BE2C (cell line): Measurements from ENCODE around the gene SLC25A24.

Experiments used
- DNase-seq: peaks from one replicate; pipeline ENCODE4 v3.0.0-alpha.2; 2020
- H3K27me3 ChIP-seq: fragments of 250-450 bp; sonication (Bioruptor Pico); 2 replicates; pipeline ENCODE4 v1.5.1; 2020; ENCODE audit warnings: mild to moderate bottlenecking
- H3K36me3 ChIP-seq: fragments of 250-450 bp; sonication (Bioruptor Pico); 2 replicates; pipeline ENCODE4 v1.5.1; 2020; ENCODE audit warnings: mild to moderate bottlenecking
- H3K4me1 ChIP-seq: fragments of 250-450 bp; sonication (Bioruptor Pico); 2 replicates; pipeline ENCODE4 v1.5.1; 2020
- H3K4me3 ChIP-seq: 2 replicates; pipeline ENCODE4 v1.5.1; 2011; ENCODE audit warnings: low read depth, low read length
- H3K9me3 ChIP-seq: fragments of 250-450 bp; sonication (Bioruptor Pico); 2 replicates; pipeline ENCODE4 v1.5.1; 2020
- TF ChIP-seq, protein P1 (sequence below): IDR thresholded peaks from 2 replicates; pipeline ENCODE4 v1.5.1; 2012; ENCODE audit warnings: mild to moderate bottlenecking, low read depth, low read length

SLC25A24 gene

DNA sequence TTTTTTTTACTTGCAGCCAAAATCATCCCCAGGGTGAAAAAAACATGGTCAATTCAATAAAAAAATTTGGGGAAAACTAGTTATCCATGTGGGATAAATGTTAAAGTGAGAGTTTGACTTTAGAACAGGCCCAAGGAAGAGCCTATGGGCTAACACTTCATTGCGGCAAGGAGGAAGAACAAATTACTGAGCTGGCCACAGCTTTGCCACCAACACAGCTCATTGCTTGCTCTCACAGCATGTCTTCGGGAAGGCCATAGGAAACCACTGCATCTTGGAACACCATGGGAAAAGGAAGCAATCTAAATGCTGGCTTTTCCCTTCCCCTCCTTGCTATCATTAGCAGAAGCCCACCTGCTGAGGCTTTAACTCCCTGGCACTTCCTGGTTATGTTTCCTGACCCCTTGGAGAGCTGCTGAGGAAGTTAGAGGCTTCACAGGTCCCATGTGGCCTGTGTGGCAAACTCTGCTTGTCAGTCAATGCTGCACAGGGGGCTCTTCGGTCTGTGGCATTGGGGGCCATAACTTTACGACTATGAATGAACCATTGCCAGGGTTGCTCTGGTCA, 86.0 kb downstream of the SLC25A24 start:
- H3K4me1 ChIP-seq, result no peaks in the 10 kb centered on the region
- H3K4me3 ChIP-seq, result no peak overlapping the region
- H3K27me3 ChIP-seq, result peaks cover 6% of the 10 kb centered on the region
- TF ChIP-seq, protein P1, sequence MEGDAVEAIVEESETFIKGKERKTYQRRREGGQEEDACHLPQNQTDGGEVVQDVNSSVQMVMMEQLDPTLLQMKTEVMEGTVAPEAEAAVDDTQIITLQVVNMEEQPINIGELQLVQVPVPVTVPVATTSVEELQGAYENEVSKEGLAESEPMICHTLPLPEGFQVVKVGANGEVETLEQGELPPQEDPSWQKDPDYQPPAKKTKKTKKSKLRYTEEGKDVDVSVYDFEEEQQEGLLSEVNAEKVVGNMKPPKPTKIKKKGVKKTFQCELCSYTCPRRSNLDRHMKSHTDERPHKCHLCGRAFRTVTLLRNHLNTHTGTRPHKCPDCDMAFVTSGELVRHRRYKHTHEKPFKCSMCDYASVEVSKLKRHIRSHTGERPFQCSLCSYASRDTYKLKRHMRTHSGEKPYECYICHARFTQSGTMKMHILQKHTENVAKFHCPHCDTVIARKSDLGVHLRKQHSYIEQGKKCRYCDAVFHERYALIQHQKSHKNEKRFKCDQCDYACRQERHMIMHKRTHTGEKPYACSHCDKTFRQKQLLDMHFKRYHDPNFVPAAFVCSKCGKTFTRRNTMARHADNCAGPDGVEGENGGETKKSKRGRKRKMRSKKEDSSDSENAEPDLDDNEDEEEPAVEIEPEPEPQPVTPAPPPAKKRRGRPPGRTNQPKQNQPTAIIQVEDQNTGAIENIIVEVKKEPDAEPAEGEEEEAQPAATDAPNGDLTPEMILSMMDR, result no peak
- H3K9me3 ChIP-seq, result no peaks in the 10 kb centered on the region
- no peak for DNase-seq
- H3K36me3 ChIP-seq, result no peaks in the 10 kb centered on the region

DNA sequence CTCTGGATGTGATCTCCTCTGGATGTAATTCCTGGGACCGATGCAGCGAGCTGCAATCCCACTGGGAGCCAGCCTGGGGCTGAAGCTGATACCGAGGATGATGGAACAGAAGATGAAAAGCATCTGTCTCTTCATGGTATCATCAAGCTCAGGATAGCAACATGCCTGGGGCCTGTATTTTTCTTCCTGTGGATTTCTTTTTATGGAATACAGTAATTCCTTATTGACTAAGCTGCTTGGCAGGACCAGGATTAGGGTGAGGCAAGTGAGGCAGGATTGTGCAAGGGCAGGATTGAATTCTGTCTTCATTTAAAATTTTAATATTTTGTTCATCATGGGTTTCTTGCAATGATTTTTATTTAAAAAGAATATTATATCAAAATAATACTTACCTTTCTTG, 86.6 kb downstream of the SLC25A24 start:
- Histone ChIP-seq H3K4me3 (no peak overlapping the region), H3K36me3 (no peaks in the 10 kb centered on the region), H3K27me3 (peaks cover 3% of the 10 kb centered on the region; the same call in 1 of the 2 replicates), H3K9me3 (no peaks in the 10 kb centered on the region), H3K4me1 (no peaks in the 10 kb centered on the region)
- TF ChIP-seq, protein P1, result no peak
- no peak for DNase-seq

DNA sequence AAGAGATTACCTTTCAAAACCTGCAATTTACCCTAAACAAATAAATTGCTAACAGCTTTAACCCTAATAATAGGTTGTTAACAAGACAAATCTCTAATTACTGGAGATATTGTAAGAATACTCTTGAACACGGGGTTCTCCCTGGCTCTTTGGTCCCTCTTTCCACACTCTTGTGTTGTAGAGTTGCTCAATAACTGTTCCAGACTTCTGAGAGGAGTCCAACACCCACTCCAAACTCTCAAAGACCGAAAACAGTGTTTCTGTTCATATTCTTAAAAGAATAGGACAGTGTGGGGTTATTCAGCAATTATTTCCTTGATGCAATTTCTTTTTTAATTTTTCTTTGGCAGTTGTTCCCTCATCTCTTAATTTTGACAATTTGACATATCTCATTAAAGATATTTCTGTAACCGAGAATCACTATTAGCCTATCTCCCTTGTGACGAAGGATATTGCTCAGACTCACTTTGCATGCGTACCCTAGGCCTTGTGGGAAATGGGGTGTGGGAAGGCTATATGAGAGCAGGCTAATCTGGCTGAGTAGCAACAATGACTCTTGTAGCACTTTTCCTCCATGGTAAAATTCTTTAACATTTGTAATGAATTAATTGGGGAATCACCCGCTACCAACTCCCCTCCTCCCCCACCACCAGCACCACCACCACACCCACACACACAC, 90.7 kb downstream of the SLC25A24 start:
- TF ChIP-seq, protein P1, result no peak
- Histone ChIP-seq H3K36me3 (no peaks in the 10 kb centered on the region), H3K4me3 (no peak overlapping the region), H3K27me3 (peaks cover 3% of the 10 kb centered on the region; the same call in 1 of the 2 replicates), H3K4me1 (no peaks in the 10 kb centered on the region), H3K9me3 (no peaks in the 10 kb centered on the region)
- DNase-seq, result no peak

DNA sequence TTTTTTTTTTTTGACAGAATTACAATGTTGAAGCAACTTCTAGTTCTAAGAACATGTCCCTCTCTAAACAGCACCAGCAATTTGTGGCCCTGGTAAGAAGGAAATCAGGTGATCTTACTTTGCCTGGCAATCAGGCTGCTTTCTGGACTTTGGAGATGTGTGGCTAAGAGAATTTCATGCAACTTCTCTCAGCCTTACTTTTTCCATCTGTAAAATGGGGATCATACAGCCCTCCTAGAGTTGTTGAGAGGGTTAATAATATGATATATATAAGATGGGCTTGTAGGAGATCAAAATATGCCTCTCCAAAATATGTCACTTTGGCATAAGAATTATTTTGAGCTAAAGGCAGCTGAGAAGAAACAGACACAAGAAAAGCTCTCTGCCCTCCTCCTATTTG, 92.0 kb downstream of the SLC25A24 start:
- Histone ChIP-seq H3K4me1 (no peaks in the 10 kb centered on the region), H3K4me3 (no peak overlapping the region), H3K36me3 (no peaks in the 10 kb centered on the region), H3K27me3 (no peaks in the 10 kb centered on the region; the same call in 1 of the 2 replicates), H3K9me3 (no peaks in the 10 kb centered on the region)
- TF ChIP-seq, protein P1, result no peak
- no peak for DNase-seq

DNA sequence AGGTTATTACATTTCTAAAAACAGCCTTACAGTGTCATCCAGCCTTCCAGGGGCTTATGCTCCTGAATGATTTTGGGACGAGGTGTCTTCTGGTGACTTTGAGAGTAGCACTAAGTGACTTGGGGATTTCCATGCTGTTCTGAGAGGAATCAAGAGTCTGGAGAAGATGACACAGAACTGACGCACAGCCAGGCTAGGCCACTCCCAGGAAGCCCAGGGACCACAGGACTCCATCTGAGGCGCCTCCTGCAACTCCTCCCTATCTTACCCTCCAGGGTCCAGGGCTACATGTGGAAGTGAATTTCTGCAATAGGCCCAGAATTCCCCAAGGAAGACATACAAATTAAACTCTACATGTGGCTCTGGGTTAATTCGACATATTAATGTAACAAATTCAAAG, 92.5 kb downstream of the SLC25A24 start:
- no peak overlapping the region for H3K4me3 ChIP-seq
- H3K4me1 ChIP-seq, result no peaks in the 10 kb centered on the region
- DNase-seq, result no peak
- H3K27me3 ChIP-seq, result no peaks in the 10 kb centered on the region; the same call in 1 of the 2 replicates
- TF ChIP-seq, protein P1, result no peak
- H3K9me3 ChIP-seq, result no peaks in the 10 kb centered on the region
- H3K36me3 ChIP-seq, result no peaks in the 10 kb centered on the region

DNA sequence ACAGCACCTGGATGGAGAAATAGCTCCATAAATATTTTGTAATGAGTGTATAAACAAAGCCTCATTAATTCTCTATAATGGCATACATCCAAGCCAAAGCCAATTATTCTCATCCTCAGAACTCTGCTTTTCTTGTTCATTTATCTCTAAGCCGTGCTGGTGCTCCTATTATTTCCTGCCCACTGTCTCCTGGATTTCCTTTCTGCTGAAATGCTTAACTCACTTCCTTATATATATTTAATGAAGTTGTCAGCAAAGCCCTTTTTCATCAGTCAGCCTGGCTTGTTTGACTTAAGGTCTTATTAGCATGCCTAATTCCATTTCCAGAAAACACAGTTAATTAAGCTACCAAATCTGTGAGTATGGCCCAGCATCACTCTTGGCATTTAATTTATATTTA, 93.4 kb downstream of the SLC25A24 start:
- Histone ChIP-seq H3K4me1 (no peaks in the 10 kb centered on the region), H3K27me3 (no peaks in the 10 kb centered on the region; the same call in 1 of the 2 replicates), H3K9me3 (no peaks in the 10 kb centered on the region), H3K4me3 (no peak overlapping the region), H3K36me3 (no peaks in the 10 kb centered on the region)
- DNase-seq, result no peak
- TF ChIP-seq, protein P1, result no peak
